Measurements from ENCODE around the gene GBA3.

DNA sequence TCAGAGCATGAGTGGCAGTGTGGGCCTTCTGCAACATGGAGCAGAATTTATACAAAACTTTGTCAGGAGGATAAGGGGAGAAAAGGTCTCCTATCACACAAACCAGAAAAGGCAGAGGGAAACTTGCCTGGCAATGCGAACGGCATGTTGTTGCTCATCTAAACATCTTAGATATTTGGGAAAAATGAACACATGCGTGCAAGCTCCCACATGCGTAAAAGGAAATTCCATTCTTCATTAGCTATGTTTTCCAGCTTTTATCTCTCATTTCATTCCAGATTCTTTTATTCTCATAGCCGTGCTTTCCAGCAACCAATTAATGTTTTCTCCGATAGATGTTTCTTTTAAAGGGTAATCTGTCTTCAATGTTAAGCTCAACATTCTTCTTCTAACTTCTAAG lies 31.3 kb upstream of the GBA3 start:
- TF ChIP-seq CTCF (IDR thresholded peaks at IDR 0.05; ENCODE audit: insufficient read depth, low read length, poor library complexity, severe bottlenecking) (no peak), EZH2phosphoT487 (conservative IDR thresholded peaks at IDR 0.05; ENCODE audit: low read length) (no peak)
